Ishikawa (cell line): Measurements from ENCODE around the gene KCNN4.

Experiments
- CEBPB ChIP-seq: IDR thresholded peaks from 2 replicates; pipeline ENCODE4 v1.6.1; 2012
- CREB1 ChIP-seq: IDR thresholded peaks from 2 replicates; pipeline ENCODE4 v1.6.1; 2012; ENCODE audit warnings: low read depth
- EGR1 ChIP-seq: IDR thresholded peaks from 2 replicates; pipeline ENCODE4 v1.6.1; 2012
- EP300 ChIP-seq: IDR thresholded peaks from 2 replicates; pipeline ENCODE4 v1.6.1; 2012; ENCODE audit warnings: borderline replicate concordance
- FOXM1 ChIP-seq: IDR thresholded peaks from 2 replicates; pipeline ENCODE4 v1.6.1; 2012; ENCODE audit warnings: low read depth, borderline replicate concordance
- NFIC ChIP-seq: IDR thresholded peaks from 2 replicates; pipeline ENCODE4 v1.6.1; 2012
- RAD21 ChIP-seq: IDR thresholded peaks from 2 replicates; pipeline ENCODE4 v1.6.1; 2012; ENCODE audit warnings: low read depth
- TAF1 ChIP-seq: IDR thresholded peaks from 2 replicates; pipeline ENCODE4 v1.6.1; 2012; ENCODE audit warnings: low read depth, mild to moderate bottlenecking
- TCF12 ChIP-seq: IDR thresholded peaks from 2 replicates; pipeline ENCODE4 v1.6.1; 2012; ENCODE audit warnings: low read depth
- TEAD4 ChIP-seq: IDR thresholded peaks from 2 replicates; pipeline ENCODE4 v1.6.1; 2012
- YY1 ChIP-seq: IDR thresholded peaks from 2 replicates; pipeline ENCODE4 v1.6.1; 2012; ENCODE audit warnings: low read depth
- ZBTB7A ChIP-seq: IDR thresholded peaks from 2 replicates; pipeline ENCODE4 v1.6.1; 2012; ENCODE audit warnings: low read depth
- TF ChIP-seq, protein P1 (sequence below): IDR thresholded peaks from 2 replicates; pipeline ENCODE4 v1.6.1; 2012; ENCODE audit warnings: low read depth, mild to moderate bottlenecking
- TF ChIP-seq, protein P2 (sequence below): IDR thresholded peaks from 2 replicates; pipeline ENCODE4 v1.6.1; 2012
- TF ChIP-seq, protein P3 (sequence below): IDR thresholded peaks from 2 replicates; pipeline ENCODE4 v1.6.1; 2012

KCNN4 gene

DNA sequence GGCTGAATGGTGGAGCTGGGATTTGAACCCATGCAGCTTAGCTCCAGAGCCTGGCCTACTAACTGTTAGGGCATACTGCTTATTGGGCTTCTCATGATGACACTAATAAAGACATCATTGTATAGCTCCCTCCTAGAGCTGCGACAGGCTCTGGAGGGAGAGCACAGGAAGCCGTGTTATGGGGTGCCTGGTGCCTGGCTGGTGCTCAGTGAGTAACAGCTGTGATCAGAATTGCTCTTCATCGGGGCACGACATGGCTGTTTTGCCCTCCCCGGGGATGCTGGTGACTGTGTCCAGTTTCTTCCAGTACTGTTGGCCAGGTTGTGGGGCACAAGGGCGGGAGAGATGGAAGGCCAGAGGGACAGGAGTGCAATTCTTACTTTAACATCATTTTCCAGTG is 16.3 kb upstream of the KCNN4 start:
- TF ChIP-seq, protein P1, sequence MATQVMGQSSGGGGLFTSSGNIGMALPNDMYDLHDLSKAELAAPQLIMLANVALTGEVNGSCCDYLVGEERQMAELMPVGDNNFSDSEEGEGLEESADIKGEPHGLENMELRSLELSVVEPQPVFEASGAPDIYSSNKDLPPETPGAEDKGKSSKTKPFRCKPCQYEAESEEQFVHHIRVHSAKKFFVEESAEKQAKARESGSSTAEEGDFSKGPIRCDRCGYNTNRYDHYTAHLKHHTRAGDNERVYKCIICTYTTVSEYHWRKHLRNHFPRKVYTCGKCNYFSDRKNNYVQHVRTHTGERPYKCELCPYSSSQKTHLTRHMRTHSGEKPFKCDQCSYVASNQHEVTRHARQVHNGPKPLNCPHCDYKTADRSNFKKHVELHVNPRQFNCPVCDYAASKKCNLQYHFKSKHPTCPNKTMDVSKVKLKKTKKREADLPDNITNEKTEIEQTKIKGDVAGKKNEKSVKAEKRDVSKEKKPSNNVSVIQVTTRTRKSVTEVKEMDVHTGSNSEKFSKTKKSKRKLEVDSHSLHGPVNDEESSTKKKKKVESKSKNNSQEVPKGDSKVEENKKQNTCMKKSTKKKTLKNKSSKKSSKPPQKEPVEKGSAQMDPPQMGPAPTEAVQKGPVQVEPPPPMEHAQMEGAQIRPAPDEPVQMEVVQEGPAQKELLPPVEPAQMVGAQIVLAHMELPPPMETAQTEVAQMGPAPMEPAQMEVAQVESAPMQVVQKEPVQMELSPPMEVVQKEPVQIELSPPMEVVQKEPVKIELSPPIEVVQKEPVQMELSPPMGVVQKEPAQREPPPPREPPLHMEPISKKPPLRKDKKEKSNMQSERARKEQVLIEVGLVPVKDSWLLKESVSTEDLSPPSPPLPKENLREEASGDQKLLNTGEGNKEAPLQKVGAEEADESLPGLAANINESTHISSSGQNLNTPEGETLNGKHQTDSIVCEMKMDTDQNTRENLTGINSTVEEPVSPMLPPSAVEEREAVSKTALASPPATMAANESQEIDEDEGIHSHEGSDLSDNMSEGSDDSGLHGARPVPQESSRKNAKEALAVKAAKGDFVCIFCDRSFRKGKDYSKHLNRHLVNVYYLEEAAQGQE = no peak
- TF ChIP-seq NFIC (no peak), YY1 (no peak), TEAD4 (no peak), RAD21 (no peak), CEBPB (no peak), EGR1 (no peak), TCF12 (no peak), TAF1 (no peak), CREB1 (no peak), ZBTB7A (no peak), EP300 (no peak), FOXM1 (no peak)
- TF ChIP-seq, protein P2, sequence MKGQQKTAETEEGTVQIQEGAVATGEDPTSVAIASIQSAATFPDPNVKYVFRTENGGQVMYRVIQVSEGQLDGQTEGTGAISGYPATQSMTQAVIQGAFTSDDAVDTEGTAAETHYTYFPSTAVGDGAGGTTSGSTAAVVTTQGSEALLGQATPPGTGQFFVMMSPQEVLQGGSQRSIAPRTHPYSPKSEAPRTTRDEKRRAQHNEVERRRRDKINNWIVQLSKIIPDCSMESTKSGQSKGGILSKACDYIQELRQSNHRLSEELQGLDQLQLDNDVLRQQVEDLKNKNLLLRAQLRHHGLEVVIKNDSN = no peak
- TF ChIP-seq, protein P3, sequence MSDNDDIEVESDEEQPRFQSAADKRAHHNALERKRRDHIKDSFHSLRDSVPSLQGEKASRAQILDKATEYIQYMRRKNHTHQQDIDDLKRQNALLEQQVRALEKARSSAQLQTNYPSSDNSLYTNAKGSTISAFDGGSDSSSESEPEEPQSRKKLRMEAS = no peak

DNA sequence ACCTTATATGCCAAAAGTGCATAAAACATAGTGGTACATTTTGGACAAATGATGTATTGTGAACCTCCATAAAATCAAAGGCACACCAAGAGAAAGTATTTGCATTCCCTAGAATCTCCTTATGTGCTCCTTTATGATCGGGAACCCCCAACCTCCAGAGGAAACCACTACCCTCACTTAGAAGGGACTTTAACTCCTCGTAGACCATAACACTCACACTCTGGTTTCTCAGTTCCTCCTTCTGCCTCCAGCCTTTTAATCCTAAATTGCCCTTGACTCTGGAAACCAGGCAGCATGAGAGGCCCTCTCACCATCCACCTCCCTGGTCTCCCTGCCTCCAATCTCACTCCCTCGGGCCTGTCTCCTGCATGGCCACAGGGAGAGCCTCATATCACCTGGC is 9.8 kb upstream of the KCNN4 start:
- TF ChIP-seq, protein P3 = no peak

DNA sequence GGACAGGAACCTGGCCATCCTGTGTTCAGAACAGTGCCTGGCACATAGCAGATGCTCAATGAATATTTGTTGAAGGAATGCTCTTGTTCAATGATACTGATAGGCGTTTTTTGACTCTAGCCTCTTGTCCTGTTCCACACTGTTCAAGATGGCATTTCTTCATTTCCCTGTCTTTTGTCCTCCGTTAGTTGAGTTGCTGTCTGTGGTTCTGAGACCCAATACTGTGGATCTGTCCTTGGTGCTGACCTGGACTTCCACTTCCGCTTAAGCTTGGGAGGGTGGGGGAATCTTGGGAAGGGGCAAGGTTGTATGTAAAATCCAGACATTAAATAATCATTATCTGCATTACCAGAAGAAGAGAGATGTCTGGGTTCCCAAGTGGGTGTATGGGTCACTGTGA is 8.3 kb upstream of the KCNN4 start:
- TF ChIP-seq CEBPB = 0 out of 2 replicates have a peak, but pooled peaks have one; percentile 8
- TF ChIP-seq TEAD4 = 0 out of 2 replicates have a peak, but pooled peaks have one; percentile 23
- no peak for TF ChIP-seq TCF12
- TF ChIP-seq, protein P1 = peak; percentile 98
- TF ChIP-seq NFIC = no peak
- no peak for TF ChIP-seq EGR1
- no peak for TF ChIP-seq CREB1
- no peak for TF ChIP-seq YY1

DNA sequence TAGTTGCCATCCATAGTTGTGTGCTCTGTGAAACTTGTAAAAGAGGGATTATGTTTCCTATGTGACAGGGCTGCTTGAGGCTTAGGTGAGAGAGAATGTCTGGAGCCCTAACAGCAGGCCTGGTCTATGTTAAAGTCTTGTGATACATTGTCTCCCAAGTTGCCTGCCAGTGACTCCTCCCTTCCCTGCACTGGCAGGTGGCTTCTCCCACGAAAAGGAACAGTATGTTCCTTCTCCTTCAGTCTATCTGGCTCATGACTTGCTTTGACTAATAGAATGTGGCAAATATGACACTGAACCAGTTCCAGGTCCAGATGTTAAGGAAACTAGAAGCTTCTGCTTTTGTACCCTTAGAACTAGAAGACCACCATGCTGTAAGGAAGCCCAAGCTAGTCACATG is 5.9 kb upstream of the KCNN4 start:
- TF ChIP-seq CREB1 = no peak

DNA sequence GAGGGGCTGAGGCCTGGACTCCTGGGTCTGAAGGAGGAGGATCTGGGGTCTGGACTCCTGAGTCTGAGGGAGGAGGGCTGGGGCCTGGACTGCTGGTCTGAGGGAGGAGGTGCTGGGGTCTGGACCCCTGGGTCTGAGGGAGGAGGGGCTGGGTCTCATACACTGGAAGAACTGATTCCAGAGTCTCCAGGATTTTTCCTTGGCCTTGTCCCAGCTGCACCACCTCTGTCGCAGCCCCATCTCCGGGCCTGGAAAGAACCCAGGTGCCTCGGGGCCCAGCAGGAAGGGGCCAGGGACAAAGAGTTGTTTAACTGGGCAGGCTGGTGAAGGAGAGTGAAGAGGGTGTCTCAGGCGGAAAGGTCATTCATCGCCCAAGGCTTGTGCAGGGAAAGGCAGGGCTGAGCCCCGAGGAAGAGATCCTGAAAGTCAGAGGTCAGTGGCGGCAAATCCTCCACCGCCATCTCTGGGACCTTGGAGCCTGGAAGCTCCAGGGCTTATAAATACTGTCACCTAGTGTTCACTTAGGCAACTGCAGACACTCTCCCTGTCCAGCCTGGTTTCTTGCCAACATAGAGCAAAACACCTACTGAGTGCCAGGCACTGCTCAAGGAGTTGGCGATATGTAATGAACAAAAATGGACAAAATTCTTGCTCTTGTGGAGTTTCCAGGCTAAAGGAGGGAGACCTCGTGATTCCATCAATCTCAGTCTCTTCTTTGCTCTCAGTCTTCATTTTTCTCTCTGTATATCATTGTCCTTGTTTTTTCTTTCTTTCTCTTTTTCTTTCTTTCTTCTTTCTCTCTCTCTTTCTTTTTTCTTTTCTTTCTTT is 4.4 kb upstream of the KCNN4 start:
- no peak for TF ChIP-seq FOXM1
- peak; percentile 97 for TF ChIP-seq RAD21
- TF ChIP-seq YY1 = 0 out of 2 replicates have a peak, but pooled peaks have one; percentile 42
- TF ChIP-seq TAF1 = no peak

DNA sequence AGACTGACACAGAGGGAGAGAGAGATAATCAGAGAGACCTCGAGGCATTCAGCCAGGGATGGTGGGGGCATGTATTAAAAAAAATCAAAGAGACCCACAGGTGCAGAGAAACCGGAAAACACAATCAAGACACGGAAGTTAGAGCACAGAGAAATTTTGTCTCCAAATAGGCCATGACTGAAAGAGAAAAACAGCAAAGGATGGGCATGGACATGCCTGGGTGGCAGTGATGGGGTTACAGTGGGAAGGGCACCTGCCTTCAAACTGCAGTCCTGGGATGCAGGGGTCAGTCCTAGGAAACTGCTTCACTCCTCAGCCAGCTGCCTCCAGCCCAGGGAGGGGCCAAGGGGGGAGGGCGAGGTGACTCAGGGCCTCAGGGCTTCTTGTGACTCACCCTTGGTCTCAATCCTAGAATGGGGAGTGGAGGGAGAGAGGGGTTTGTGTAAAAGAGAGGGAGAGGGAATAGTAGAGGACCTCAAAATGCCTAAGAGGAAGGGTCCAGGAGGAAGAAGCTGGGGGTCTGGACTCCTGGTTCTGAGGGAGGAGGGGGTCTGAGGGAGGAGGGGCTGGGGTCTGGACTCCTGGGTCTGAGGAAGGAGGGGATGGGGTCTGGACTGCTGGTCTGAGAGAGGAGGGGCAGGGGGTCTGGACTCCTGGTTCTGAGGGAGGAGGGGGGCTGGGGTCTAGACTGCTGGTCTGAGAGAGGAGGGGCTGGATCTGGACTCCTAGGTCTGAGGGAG is 3.6 kb upstream of the KCNN4 start:
- TF ChIP-seq ZBTB7A = peak; percentile 60; the same call in 1 of the 2 replicates
- no peak for TF ChIP-seq TEAD4

DNA sequence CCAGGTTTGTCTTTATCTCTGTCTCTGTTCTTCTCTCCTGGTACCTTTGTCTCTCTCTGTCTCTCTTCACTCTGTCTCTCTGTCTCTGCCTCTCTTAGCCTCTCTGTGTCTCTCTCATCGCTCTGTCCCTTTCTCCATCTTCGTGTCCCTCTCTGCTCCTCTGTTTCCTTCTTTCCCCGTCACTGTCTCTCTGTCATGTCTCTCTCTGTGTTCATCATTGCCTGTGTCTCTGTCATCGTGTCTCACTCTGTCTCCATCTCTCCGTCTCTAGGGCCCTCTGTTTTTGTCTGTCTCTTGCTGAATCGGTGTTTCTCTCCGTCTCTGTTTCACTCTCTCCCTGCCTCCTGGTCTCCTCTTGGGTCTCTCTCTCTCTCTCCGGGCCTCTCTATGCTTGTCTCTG is 2.9 kb upstream of the KCNN4 start:
- TF ChIP-seq CREB1 = no peak
- no peak for TF ChIP-seq FOXM1
- no peak for TF ChIP-seq EP300
- TF ChIP-seq TEAD4 = no peak
- no peak for TF ChIP-seq NFIC
- TF ChIP-seq TCF12 = no peak
- no peak for TF ChIP-seq RAD21
